Measurements from ENCODE around the gene SERPINA12.

GRCh38 chr14:94445003-94445402, 64.3 kb downstream of the SERPINA12 start:
- TF ChIP-seq, protein P1, sequence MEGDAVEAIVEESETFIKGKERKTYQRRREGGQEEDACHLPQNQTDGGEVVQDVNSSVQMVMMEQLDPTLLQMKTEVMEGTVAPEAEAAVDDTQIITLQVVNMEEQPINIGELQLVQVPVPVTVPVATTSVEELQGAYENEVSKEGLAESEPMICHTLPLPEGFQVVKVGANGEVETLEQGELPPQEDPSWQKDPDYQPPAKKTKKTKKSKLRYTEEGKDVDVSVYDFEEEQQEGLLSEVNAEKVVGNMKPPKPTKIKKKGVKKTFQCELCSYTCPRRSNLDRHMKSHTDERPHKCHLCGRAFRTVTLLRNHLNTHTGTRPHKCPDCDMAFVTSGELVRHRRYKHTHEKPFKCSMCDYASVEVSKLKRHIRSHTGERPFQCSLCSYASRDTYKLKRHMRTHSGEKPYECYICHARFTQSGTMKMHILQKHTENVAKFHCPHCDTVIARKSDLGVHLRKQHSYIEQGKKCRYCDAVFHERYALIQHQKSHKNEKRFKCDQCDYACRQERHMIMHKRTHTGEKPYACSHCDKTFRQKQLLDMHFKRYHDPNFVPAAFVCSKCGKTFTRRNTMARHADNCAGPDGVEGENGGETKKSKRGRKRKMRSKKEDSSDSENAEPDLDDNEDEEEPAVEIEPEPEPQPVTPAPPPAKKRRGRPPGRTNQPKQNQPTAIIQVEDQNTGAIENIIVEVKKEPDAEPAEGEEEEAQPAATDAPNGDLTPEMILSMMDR (conservative IDR thresholded peaks at IDR 0.05; ENCODE audit: low read depth, low read length), result no peak
- TF ChIP-seq EZH2 (IDR thresholded peaks at IDR 0.05; ENCODE audit: borderline replicate concordance, low read depth, low read length, poor library complexity, severe bottlenecking), result no peak
